B cell (primary cell): Measurements from ENCODE around the gene ADRA1B.
"Not testable (repeated sequence)": the region's sequence is repeated elsewhere in the genome, so short reads cannot be mapped to it uniquely, and the experiment has no call there.

Experiments used
- EZH2 ChIP-seq: IDR thresholded peaks from 2 replicates; pipeline ENCODE4 v1.6.1; 2012; ENCODE audit warnings: borderline replicate concordance, low read depth, mild to moderate bottlenecking, moderate library complexity, low read length; ENCODE audit not compliant: insufficient read depth, poor library complexity, severe bottlenecking
- TF ChIP-seq, protein P1 (sequence below): fragments of 200-600 bp; IDR thresholded peaks from one replicate; pipeline ENCODE4 v1.8.0; 2022; ENCODE audit warnings: antibody characterized with exemption, mild to moderate bottlenecking

DNA sequence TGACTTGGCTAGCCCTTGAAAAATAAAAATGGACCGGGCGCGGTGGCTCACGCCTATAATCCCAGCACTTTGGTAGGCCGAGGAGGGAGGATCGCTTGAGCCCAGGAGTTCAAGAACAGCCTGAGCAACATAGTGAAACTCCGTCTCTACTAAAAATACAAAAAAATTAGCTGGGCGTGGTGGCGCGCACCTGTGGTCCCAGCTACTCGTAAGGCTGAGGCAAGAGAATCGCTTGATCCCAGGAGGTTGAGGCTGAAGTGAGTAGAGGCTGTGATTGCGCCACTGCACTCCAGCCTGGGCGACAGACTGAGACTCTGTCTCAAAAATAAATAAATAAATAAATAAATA lies 92.2 kb downstream of the ADRA1B start:
- TF ChIP-seq, protein P1, sequence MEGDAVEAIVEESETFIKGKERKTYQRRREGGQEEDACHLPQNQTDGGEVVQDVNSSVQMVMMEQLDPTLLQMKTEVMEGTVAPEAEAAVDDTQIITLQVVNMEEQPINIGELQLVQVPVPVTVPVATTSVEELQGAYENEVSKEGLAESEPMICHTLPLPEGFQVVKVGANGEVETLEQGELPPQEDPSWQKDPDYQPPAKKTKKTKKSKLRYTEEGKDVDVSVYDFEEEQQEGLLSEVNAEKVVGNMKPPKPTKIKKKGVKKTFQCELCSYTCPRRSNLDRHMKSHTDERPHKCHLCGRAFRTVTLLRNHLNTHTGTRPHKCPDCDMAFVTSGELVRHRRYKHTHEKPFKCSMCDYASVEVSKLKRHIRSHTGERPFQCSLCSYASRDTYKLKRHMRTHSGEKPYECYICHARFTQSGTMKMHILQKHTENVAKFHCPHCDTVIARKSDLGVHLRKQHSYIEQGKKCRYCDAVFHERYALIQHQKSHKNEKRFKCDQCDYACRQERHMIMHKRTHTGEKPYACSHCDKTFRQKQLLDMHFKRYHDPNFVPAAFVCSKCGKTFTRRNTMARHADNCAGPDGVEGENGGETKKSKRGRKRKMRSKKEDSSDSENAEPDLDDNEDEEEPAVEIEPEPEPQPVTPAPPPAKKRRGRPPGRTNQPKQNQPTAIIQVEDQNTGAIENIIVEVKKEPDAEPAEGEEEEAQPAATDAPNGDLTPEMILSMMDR, result not testable (repeated sequence)
- TF ChIP-seq EZH2, result not testable (repeated sequence)
